Stimulated activated CD8-positive, alpha-beta memory T cell treated with anti-CD3 and anti-CD28 coated beads, Interleukin-15, amount 100 ng/mL, for 24 hours (primary cell): ENCODE results near the gene TP73.

Experiments
- DNase-seq: peaks from one replicate; pipeline ENCODE4 v3.0.0-alpha.2; 2020; ENCODE audit warnings: low read depth

Gene TP73

DNA sequence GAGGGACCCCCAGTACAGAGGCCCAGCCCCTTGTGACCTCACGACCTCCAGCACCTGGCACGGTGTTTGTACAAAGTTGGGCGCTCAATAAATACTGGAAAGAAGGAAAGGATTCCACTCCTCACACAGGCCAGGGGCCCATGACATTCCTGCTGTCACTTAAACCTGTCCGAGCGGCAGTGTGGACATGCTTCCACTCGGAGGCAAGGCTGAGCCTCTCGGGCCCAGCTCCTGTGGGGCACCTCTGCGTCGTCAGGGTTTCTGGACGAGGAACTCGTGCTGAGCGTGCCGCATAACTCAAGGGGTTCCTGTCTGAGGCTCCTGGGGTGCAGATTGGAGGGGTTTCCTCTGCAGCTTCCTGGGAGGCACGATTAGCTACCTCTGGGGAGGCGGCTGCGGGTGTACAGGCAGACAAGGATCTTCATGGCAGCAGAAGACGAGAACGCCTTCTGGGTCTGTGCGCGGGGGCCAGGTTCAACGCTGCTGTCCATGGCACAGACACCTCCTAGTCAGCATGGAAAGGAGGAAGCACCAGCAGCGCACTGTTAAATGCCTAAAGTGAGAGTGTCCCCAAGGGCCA lies 116.6 kb downstream of the TP73 start:
- no peak for DNase-seq

DNA sequence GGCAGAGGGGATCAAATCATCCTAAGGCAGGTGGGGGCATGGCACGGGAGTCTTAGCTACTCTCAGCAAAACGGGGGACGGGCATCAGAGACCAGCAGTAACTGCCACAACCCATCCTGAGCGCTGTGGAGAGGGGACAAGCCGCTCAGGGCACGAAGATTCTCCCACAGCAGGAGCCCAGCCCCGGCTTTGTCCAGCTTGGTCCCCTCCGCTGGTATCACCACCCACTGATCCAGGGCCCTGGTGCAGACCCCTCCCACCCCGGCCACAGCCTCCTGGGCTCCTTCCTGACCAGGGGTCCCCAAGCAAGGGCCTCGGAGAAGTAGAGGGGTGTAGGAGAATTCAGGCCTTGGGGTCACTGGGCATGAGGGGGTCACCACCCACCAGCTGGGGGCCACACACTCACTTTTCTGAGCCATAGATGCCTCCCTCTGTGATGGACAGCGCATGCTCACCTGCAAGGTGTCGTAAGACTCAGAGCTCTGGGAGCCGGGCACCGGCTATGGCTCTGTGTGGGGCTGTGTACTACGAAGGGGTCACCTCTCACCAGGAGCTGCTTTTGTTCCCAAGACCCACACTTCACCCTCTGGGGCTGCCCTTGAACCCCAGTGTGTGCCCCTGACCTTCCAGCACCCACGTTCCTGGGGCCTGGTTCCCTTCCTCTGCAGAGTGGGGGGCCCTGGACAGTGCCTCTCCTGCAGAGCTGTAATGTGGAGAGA lies 117.9 kb downstream of the TP73 start:
- DNase-seq: no peak

DNA sequence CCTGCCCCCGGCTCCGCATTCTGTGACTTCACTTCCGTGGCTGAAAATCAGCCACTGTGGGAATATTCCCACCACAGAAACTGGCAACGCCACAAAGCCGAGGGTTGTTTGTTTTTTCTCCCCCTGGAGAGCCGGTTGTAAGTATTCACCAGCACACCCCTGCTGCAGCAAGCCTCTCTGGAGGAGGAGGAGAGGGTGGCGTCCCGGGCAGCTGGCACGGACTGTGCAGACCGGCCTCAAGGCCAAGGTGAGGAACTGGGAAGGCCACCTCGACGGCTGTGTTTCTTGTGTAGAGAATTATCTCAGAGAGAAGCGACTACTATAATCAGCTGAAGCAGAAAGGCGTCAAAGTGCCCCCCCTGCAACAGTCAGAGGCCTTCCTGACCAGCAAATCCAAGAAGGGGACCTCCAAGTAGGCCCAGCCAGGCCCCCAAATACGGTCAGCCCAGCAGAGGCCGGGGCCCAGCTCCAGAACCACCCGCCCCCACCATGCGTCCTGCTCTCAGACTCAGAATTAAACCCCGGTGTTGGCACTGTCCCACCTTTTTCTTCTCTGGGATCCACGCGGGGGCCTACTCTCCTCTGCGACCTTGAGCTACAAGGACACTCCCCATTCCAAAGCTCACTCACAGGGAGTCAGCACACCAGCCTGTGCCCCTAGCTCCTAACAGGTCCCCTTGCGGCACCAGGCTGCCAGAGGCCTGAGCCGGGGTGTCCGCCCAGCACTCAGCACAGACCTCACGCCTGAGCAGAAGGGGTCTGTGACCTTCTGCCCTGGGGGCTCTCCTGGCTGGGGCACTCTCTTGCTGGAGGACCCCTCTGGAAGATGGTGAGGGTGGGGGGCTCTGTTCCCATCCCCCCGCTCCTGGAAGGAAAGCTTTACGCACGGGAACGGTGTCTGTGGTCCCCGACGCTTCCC lies 119.1 kb downstream of the TP73 start:
- DNase-seq: no peak

DNA sequence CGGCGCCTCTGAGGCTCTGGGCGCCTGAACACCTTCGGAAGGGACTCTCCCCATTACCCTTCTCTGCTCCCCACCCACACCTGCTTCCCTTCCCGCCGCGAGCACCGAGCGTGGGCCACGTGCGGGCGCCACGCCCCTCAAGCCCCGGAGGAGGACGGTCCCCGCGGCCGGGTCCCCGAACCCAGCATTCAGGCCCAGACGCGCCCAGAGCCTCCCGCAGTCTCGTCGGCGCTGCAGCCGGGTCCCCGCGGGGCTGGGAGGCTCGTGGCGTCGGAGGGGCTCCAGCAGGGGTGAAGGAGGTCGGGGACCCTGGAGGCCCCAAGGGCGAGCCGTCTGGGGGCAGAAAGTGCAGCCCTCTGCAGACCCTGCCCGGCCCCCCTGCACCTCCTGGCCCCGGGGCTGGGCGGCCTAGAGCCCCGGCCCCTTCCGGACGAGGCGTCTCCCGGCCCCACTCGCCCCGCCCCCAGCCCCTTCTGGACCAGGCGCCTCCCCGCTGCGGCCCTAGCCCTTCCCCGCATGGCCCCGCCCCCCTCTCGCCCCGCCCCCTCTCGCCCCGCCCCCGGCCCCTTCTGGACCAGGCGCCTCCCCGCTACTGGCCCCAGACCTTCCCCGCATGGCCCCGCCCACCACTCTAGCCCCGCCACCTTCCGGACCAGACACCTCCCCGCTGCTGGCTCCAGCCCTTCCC lies 119.9 kb downstream of the TP73 start:
- DNase-seq: peak; percentile 60

DNA sequence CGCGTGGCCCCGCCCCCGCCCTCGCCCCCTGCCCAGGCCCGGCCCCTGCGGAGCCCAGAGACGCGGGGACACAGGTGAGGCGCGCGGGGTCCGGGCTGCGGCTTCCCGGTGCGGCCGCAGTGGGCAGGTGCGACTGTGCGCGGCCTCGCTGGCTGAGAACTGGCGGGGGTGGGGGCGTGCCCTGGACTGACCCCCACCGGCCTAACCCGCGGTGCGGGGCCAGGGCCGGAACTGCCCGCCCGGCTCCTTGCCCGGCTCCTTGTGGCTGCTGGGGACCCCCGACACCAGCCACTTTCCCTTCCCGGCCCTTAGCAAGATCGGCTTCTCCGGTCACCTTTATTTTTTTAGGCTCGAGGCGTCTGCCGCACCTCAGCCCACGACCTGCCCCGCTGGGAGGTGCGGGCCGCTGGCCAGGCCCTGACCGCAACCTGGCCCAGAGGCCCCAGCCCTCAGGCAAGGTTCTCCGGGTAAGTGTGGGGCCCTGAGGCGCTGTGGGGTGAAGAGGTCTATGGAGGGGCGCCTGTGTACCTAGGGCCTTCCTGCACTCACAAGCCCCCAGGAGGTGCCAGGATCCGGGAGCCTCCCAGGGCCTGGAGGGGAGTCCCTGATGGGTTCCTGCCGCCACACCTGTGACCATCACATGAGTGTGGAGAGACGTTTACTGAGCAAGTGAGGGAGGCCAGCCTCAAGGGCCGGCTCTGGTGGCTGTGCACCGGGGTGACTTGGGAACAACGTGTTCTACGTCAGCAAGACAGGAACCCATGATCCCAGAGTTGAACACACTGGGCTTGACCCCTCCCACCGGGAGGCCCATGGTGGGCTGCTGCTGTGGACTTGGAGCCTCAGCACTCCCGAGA lies 120.6 kb downstream of the TP73 start, which contains the start of gene SMIM1:
SMIM1 (plus strand) TSS at position 35 of the 857 bp plus-strand sequence. CDS start 2,625 bp downstream, outside the sequence.
- no peak for DNase-seq

DNA sequence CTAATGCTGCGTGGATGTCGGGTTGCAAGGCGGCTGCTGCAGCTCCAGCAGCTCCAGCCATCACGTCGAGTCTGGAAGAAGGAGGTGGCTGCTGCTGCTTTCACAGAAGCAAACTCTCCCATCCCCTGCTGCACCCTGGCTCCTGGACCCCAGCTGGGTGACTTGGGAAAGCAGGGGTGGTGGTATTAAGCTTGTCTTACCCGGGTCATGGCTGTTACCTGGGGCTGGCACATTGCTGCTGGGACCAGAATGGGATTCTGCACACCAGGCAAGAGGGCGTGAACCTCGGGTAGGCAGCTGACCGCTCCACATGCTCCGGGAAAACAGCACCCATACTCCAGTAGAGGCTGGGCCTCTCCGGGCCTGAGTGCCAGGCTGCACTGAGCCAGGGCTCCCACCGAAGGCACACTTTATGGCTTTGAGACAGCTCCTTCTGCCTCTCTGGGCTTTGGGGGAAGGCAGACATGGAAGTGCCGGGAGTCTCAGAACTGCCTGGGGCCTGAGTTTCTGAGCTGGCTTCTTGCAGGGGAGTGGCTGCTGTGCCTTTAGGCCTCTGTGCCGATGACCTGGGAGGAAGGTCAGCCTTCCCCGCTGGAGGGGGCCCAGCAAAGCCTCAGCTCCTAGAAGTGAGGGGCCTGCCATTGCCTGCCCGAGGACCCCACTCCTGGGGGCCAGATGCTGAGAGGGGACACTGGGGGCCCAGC lies 121.4 kb downstream of the TP73 start:
- no peak for DNase-seq

DNA sequence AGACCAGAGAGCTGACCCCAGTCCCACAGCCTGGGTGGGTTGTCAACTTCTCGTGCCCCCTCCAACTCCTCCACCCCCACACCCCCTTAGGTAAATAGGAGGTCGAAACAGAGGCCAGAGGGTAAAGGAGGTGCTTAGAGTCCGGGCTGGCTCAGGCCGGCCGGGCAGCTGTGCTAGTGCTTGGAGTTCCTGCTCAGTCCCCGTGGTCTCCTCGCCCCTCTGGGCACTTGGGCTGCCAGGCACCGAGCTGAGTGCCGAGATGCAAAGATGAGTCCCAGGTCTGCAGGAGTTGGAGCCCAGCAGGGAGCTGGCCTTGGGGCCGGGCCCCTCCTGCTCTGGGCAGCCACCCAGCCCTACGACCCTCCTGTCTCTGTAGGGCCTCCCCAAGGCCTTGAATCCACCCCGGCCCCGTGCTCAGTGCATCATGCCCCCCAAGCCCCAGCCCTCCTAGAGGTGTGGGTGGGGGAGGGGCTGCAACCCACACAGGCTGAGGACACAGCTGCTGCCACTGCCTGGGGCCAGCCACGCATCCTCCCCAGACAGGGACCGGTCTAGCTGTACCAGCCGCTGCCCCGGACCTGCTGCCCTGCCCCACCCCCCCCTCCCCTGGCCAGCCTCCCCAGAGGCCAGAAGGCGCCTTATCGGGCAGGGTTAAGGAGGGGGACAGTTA lies 122.1 kb downstream of the TP73 start:
- no peak for DNase-seq

DNA sequence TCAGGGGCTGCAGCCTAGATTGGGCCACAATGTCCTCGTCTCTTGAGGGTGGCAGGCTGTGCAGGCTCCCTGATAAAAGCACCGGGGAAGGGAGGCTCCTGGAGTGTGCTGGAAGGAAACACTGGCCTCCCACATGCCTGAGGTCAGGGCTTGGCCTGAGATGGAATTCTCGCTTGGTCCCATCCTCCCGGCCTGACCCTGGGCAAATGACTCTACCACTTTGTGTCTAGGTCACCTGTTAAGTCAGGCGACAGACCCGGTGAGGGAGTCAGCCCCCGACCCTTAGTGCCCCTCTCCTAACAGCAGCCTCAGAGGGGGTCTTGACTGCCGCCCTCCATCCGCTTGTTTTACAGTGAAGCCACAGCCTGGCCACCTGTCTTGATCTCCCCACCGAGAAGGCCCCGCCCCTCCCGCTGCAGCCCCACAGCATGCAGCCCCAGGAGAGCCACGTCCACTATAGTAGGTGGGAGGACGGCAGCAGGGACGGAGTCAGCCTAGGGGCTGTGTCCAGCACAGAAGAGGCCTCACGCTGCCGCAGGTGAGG lies 122.7 kb downstream of the TP73 start:
- no peak for DNase-seq

DNA sequence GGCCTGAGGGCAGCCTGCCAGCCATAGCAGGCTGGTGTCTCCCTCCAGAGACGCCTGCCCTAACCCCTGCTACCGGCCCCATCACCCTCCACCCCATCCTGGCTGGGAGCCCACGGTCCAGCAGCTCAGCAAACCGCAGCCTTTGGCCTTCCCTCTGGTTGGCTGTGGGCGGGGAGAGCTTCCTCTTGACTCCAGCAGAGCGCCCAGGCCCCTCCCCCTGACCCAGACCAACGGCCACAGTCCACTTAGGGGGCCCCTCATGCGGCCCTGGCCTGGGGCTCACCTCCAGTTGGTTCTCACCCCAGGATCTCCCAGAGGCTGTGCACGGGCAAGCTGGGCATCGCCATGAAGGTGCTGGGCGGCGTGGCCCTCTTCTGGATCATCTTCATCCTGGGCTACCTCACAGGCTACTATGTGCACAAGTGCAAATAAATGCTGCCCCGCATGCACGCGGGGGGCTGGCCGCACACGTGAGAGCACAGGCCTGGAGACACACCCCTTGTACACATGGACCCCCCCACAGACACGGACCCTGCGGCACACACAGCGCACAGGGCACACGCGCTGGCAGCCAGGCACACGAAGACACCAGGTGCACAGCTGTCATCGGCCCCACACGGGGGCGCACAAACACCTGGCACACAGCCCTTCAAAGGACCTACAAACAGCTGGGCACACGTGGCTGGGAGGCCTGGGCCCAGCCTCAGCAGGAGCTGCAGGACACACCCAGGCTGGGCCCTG lies 123.3 kb downstream of the TP73 start:
- DNase-seq: no peak

DNA sequence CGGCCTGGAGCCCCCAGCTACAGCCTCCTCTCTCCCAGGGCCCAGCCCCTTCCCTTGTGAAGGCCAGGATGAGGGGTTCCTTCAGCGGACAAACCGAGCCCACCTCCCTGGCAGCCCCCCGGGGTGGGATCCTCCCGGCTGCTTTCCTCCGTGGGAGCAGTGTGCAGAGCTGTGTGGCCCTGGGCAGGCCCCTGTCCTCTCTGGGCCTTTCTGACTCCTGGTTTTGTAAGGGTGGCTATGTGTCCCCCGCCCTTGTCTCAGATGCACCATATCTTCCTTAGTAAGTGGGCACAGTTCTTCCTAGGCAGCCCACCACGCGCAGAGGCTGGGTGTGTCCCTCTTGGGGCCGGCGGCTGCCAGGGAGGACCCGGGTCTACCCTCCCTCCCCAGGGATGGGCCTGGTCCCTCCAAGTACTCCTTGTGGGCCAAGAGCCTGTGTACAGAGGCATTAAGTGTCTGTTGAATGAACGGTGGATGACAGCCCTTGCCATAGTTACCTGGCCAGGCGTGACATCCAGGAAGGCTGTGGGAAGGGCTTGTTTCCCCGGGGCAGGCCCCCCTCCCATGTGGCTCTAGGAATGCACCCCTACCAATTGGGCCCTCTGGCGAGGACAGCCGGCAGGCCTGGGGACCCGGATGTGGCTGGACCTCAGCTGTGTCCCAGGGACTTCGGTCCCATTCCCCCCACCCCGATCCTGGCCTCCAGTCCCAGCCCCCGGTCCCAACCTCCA lies 124.1 kb downstream of the TP73 start:
- no peak for DNase-seq

DNA sequence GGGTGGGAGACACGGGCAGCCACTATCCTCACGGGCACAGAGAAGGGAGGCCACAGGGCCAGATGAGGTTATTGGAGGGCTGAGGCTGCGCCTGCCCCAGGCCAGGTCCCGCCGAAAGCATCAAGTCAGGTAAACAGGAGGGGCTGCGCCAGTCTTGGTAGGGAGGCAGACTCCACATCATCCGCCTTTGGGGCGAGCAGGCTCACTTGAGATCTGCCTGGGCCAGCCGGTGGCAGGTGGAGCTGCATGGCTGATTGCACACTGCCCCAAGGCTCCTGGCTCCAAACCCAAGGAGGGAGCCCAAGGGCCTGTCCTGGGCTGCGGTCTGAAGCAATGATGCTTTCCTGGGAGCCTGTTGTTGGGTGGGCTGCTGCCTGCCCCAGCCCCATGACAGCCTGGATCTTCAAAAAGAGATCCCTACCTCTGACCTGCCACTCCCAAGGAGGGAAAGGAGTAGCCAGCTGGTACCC lies 124.8 kb downstream of the TP73 start:
- DNase-seq: no peak

DNA sequence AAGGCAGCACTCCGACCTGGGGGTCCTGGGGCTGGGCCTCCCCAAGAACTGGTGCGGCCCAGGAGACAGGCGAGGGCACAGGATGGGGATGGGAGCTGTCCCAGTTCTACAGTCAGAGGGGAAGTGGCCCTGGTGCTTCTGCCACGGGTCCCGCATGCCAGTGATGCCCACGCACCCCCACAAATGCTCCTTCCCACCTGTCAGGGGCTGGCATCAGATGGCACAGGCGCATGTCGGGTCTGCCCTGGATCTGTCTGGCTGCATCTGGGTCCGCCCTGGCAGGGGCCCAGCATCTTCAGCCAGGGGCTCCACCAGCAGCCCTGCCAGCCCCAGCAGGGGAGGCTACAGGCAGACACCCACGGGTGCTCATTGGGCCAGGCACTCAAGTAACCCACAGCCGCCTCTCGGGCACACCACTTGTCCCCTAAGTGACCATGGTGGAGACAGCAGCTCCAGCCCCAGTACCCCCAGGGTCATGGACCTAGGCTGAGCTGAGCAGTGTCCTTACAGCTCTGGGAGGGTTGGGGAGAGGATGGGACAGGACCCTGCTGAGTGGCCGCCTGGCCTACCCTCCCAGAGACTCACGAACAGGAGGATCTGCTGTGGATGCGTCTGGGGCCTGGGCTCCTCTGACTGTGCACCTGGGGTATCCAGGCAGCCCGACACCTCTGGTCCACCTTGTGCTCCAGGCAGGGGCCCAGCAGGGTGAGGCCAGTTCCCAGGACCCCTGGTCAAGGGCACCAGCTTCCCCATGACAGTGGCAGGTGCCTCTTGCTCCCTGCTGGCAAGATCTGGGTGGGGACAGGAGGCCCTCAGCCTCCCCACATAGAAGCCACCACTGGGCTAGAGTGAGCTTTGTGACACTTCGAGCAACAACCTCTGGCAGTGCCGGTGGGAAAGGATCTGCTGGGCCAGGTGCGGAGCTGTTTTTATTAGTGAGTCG lies 125.6 kb downstream of the TP73 start:
- DNase-seq: no peak

DNA sequence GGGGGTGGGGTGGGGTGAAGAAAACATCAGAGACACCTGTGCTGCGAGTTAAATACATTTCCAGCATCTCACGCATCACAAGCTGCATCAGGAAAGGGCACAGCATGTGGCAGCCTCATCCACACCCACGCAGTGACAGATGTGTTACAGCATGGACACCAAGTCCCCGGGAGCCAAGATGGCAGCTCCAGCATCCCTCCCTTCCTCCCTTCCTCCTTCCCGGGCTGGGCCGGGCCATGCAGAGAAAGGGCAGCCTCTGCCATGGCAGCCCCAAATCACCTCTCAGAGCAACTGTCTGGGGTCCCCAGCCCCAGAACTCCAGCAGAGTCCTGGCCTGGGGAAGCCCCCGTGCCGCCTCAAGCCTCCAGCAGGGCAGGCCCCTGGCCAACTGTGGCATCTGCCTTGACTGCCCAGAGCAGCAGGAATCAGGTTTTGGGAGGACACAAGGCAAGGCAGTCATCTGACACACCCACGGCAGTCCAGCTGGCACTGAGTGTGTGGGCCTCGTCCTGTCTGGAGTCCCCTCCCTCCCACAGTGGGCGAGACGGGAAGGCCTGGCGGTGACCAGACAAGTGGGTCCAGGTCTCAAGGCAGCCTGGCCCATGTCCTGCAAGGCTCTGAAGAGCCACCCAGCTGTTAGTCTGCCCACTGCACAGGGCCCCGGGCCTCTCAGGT lies 126.4 kb downstream of the TP73 start:
- no peak for DNase-seq

DNA sequence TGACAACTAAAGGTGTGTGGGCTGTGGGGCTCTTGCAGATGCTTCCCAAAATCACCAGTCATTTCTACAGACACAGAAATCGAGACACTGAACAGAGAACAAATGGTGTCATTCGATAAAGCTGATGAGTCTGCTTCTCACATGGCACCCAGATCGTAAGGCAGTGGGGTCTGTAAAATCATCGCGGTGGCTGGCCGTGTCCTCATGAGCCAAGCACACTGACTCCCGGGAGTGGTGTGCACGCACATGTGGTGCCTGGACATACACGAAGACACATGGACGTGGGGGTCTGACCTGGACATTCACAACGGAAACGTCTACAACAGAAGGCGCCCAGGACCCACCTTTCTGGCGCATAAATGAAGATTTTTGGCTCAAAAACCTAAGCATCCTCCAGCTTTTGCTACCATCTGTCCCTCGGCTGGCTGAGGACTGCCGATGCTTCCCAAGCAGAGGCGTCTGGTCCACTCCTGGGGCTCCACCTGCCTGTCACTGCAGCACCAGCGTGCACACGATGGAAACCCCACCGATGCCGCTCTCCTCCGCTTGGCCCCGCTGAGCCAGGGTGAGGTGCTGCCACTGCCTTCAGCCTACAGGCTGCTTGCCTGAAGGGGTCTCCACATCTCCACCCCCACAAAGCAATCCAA lies 127.1 kb downstream of the TP73 start:
- DNase-seq: no peak

DNA sequence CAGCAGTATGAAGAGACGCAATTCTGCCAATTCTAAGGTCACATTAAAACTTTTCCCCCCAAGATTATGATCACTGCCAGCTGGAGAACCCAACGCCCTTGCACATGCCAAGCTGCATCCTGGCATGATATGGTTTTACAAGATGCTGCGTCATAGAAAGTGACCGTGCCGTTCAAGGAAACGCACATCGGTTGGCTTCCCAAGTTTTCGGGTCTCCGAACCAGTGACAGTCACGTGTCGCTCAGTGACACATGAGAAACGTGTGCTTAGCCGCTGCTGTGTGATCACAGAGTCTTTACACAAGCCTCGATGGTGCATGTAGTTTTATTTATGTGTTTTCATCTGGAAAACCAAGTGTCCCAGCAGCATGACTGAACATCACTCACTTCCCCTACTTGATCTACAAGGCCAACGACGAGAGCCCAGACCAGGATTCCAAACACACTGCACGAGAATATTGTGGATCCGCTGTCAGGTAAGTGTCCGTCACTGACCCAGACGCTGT lies 127.6 kb downstream of the TP73 start:
- no peak for DNase-seq

DNA sequence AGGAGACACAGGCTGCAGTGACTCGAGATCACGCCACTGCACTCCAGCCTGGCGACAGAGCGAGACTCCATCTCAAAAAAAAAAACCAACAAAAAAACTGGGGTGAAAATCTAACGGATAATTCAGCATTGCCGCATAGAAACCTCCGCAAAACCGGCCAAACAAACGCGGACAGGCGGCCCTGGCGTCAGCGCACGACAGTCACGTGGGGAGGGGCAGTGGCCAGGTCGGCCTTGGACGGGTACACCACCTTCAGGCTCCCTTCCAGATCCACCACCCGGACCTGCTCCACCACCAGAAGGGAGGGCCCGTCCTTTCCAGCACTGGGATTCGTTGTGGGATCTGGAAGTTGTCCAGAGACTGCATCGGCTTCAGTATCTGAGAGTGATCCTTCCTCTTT lies 128.6 kb downstream of the TP73 start:
- DNase-seq: no peak
